HFF-Myc (cell line): Measurements from ENCODE around the gene NOMO2.
A peak's percentile ranks its signal among the peaks of the same experiment; 100 is the strongest.
"Not testable (repeated sequence)": the region's sequence is repeated elsewhere in the genome, so short reads cannot be mapped to it uniquely, and the experiment has no call there.

Experiments used
- DNase-seq: peaks from one replicate; pipeline ENCODE4 v3.0.0-alpha.2; 2011; ENCODE audit warnings: low read depth; ENCODE audit errors: extremely low read depth
- H3K4me3 ChIP-seq: replicated peaks from 2 replicates; pipeline ENCODE4 v1.5.1; 2011; ENCODE audit warnings: low read depth, mild to moderate bottlenecking, control low read depth, low read length

Gene NOMO2

GRCh38 chr16:18401851-18402657 lies 159.8 kb downstream of the NOMO2 start:
- H3K4me3 ChIP-seq, DNase-seq: not testable (repeated sequence)

- H3K4me3 ChIP-seq, result peak overlapping the region; percentile 22; the same call in 1 of the 2 replicates
- not testable (repeated sequence) for DNase-seq
Measured at GRCh38 chr16:18401159-18401558, 160.7 kb downstream of the NOMO2 start.

- DNase-seq, H3K4me3 ChIP-seq: not testable (repeated sequence)
Measured at GRCh38 chr16:18394363-18394762, 167.5 kb downstream of the NOMO2 start.

- H3K4me3 ChIP-seq, DNase-seq: not testable (repeated sequence)
Measured at GRCh38 chr16:18387767-18388166, 174.1 kb downstream of the NOMO2 start.

- not testable (repeated sequence) for DNase-seq, H3K4me3 ChIP-seq
Measured at GRCh38 chr16:18386517-18386916, 175.4 kb downstream of the NOMO2 start.

GRCh38 chr16:18385285-18385684 lies 176.6 kb downstream of the NOMO2 start:
- not testable (repeated sequence) for H3K4me3 ChIP-seq, DNase-seq

- not testable (repeated sequence) for DNase-seq, H3K4me3 ChIP-seq
Measured at GRCh38 chr16:18384869-18385268, 177.0 kb downstream of the NOMO2 start.

GRCh38 chr16:18384098-18384636 lies 177.7 kb downstream of the NOMO2 start:
- not testable (repeated sequence) for DNase-seq

GRCh38 chr16:18382696-18383095 lies 179.2 kb downstream of the NOMO2 start:
- not testable (repeated sequence) for DNase-seq

More at GRCh38 chr16:18384098-18384636, 177.7 kb downstream of the NOMO2 start:
- H3K4me3 ChIP-seq, result not testable (repeated sequence)

More at GRCh38 chr16:18382696-18383095, 179.2 kb downstream of the NOMO2 start:
- not testable (repeated sequence) for H3K4me3 ChIP-seq
